Measurements from ENCODE around the gene HBEGF. TPM values are rescaled to one million over a fixed set of nuclear protein-coding genes. Genes with fewer than 3 reads are reported as not detected.

HBEGF gene
- polyA plus RNA-seq, 3 donors = 25.2 to 548 (median 31.6) TPM

- TF ChIP-seq CTCF (IDR thresholded peaks at IDR 0.05) = no peak
- H2AFZ ChIP-seq (ENCODE audit: insufficient read depth, low read depth, low read length, poor library complexity, severe bottlenecking) = no peak overlapping the region
- Mint-ChIP-seq H3K27ac (peak overlapping the region in 2 of 7 donors; percentile 60 to 72), H3K36me3 (peaks cover 0 to 9% of the 10 kb centered on the region in 2 donors), H3K9me3 (no peaks in the 10 kb centered on the region), H3K4me1 (peaks cover 10% of the 10 kb centered on the region), H3K27me3 (ENCODE audit: low read depth in 3 of 3) (peaks cover 0 to 2% (median 0%) of the 10 kb centered on the region in 3 donors), H3K4me3 (no peak overlapping the region)
- no peak overlapping the region for H3K9ac ChIP-seq (ENCODE audit: insufficient read depth, low read length, poor library complexity, severe bottlenecking)
- peak overlapping the region in 1 of 2 donors; percentile 36 for H3K27ac ChIP-seq (ENCODE audit: low read depth in 1 of 2, low read length in 2 of 2)
- intact Hi-C loops (cut with micrococcal nuclease) = no loop called here
- H3K4me3 ChIP-seq (replicated peaks in 1 of 3; ENCODE audit: low read depth in 2 of 3, low read length in 3 of 3) = no peak overlapping the region
- H3K36me3 ChIP-seq (replicated peaks in 1 of 2; ENCODE audit: control insufficient read depth in 1 of 2, insufficient read depth in 2 of 2, low read length in 2 of 2) = no peaks in the 10 kb centered on the region
- 100% methylated on average over 1 of the region's 1 CpG for WGBS (ENCODE audit: insufficient coverage)
- H3K4me1 ChIP-seq (ENCODE audit: control insufficient read depth in 1 of 2, insufficient read depth in 2 of 2, low read length in 2 of 2) = peaks cover 8 to 9% of the 10 kb centered on the region in 2 donors
- no peaks in the 10 kb centered on the region for H3K9me3 ChIP-seq (replicated peaks in 1 of 2; ENCODE audit: control insufficient read depth in 1 of 2, insufficient read depth in 1 of 2, low read length in 2 of 2)
- H3K4me2 ChIP-seq (replicated peaks; ENCODE audit: extremely low read depth, low read length, poor library complexity, severe bottlenecking) = no peak overlapping the region
- H4K20me1 ChIP-seq (ENCODE audit: insufficient read depth, low read length) = no peaks in the 10 kb centered on the region
- peaks cover 4% of the 10 kb centered on the region for H3K79me2 ChIP-seq (ENCODE audit: insufficient read depth, low read length)
- DNase-seq = no peak
- H3K27me3 ChIP-seq (ENCODE audit: control insufficient read depth in 2 of 2, insufficient read depth in 2 of 2, low read length in 2 of 2) = no peaks in the 10 kb centered on the region
Measured at GRCh38 chr5:140391732-140392131, 45.3 kb upstream of the HBEGF start.

GRCh38 chr5:140391312-140391711, 44.9 kb upstream of the HBEGF start:
- H3K27me3 Mint-ChIP-seq (ENCODE audit: low read depth in 3 of 3) = peaks cover 0 to 2% (median 0%) of the 10 kb centered on the region in 3 donors
- peak overlapping the region in 1 of 7 donors; percentile 60 for H3K27ac Mint-ChIP-seq
- Histone ChIP-seq H3K9ac (ENCODE audit: insufficient read depth, low read length, poor library complexity, severe bottlenecking) (no peak overlapping the region), H3K4me3 (replicated peaks in 1 of 3; ENCODE audit: low read depth in 2 of 3, low read length in 3 of 3) (no peak overlapping the region), H3K4me2 (replicated peaks; ENCODE audit: extremely low read depth, low read length, poor library complexity, severe bottlenecking) (no peak overlapping the region), H3K27me3 (ENCODE audit: control insufficient read depth in 2 of 2, insufficient read depth in 2 of 2, low read length in 2 of 2) (no peaks in the 10 kb centered on the region), H4K20me1 (ENCODE audit: insufficient read depth, low read length) (no peaks in the 10 kb centered on the region), H3K27ac (ENCODE audit: low read depth in 1 of 2, low read length in 2 of 2) (peak overlapping the region in 1 of 2 donors; percentile 36), H3K4me1 (ENCODE audit: control insufficient read depth in 1 of 2, insufficient read depth in 2 of 2, low read length in 2 of 2) (peaks cover 8 to 9% of the 10 kb centered on the region in 2 donors), H2AFZ (ENCODE audit: insufficient read depth, low read depth, low read length, poor library complexity, severe bottlenecking) (no peak overlapping the region), H3K79me2 (ENCODE audit: insufficient read depth, low read length) (no peaks in the 10 kb centered on the region), H3K36me3 (replicated peaks in 1 of 2; ENCODE audit: control insufficient read depth in 1 of 2, insufficient read depth in 2 of 2, low read length in 2 of 2) (no peaks in the 10 kb centered on the region), H3K9me3 (replicated peaks in 1 of 2; ENCODE audit: control insufficient read depth in 1 of 2, insufficient read depth in 1 of 2, low read length in 2 of 2) (no peaks in the 10 kb centered on the region)
- peaks cover 10% of the 10 kb centered on the region for H3K4me1 Mint-ChIP-seq
- WGBS (ENCODE audit: insufficient coverage) = no CpG with 5 or more reads among the region's 1 CpG
- no peaks in the 10 kb centered on the region for H3K9me3 Mint-ChIP-seq
- DNase-seq = no peak
- peaks cover 0 to 9% of the 10 kb centered on the region in 2 donors for H3K36me3 Mint-ChIP-seq
- intact Hi-C loops (cut with micrococcal nuclease) = no loop called here
- TF ChIP-seq CTCF (IDR thresholded peaks at IDR 0.05) = no peak
- H3K4me3 Mint-ChIP-seq = no peak overlapping the region
